ENCODE results near the gene LRTM2. TPM values are rescaled to one million over a fixed set of nuclear protein-coding genes. Genes with fewer than 3 reads are reported as not detected.

LRTM2 gene
- total RNA-seq, 1 experiment from 2014 or later: not detected

DNA sequence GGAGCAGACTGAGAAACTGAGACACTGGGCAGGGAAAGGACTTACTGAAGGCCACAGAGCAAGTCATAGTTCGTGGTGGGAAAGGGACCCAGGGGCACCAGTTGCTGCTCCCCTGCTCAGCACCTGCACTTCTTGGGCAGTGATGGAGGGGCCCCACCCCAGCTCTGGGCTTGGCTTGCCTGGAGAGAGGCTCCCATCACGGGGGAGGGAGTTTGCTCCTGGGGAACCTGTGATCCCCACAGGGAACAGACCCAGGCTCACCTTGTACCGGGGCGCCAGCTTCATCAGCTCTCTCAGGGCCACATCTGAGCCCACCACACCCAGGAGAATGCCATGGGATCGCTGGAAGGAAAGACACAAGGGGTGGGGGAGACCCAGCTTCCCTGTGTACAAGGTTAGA is 58.3 kb downstream of the LRTM2 start:
- TF ChIP-seq, protein P1, sequence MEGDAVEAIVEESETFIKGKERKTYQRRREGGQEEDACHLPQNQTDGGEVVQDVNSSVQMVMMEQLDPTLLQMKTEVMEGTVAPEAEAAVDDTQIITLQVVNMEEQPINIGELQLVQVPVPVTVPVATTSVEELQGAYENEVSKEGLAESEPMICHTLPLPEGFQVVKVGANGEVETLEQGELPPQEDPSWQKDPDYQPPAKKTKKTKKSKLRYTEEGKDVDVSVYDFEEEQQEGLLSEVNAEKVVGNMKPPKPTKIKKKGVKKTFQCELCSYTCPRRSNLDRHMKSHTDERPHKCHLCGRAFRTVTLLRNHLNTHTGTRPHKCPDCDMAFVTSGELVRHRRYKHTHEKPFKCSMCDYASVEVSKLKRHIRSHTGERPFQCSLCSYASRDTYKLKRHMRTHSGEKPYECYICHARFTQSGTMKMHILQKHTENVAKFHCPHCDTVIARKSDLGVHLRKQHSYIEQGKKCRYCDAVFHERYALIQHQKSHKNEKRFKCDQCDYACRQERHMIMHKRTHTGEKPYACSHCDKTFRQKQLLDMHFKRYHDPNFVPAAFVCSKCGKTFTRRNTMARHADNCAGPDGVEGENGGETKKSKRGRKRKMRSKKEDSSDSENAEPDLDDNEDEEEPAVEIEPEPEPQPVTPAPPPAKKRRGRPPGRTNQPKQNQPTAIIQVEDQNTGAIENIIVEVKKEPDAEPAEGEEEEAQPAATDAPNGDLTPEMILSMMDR (IDR thresholded peaks at IDR 0.05; ENCODE audit: insufficient read depth in 1 of 2, low read depth in 1 of 2, low read length in 1 of 2, severe bottlenecking in 1 of 2, unreplicated experiment in 1 of 2): no peak
- Histone ChIP-seq H3K36me3 (ENCODE audit: control insufficient read depth, insufficient read depth, low read length) (no peaks in the 10 kb centered on the region), H3K9me3 (no peaks in the 10 kb centered on the region), H3K4me3 (ENCODE audit: low read depth, low read length) (no peak overlapping the region), H3K27me3 (replicated peaks; ENCODE audit: control insufficient read depth, insufficient read depth, low read length) (no peaks in the 10 kb centered on the region), H3K4me1 (no peaks in the 10 kb centered on the region)
- intact Hi-C loops (cut with micrococcal nuclease; ENCODE audit: unreplicated experiment): no loop called here
- POLR2A ChIA-PET: no interaction called here
- Mint-ChIP-seq H3K27me3 (ENCODE audit: insufficient read depth, unreplicated experiment) (peaks cover 12% of the 10 kb centered on the region), H3K9me3 (ENCODE audit: unreplicated experiment) (no peaks in the 10 kb centered on the region), H3K4me1 (ENCODE audit: low read depth, unreplicated experiment) (no peaks in the 10 kb centered on the region), H3K4me3 (ENCODE audit: unreplicated experiment) (no peak overlapping the region), H3K36me3 (ENCODE audit: insufficient read depth, unreplicated experiment) (no peaks in the 10 kb centered on the region), H3K27ac (ENCODE audit: unreplicated experiment) (no peak overlapping the region)
- CTCF ChIA-PET: no interaction called here
- peak in 1 of 2 experiments; percentile 24 for DNase-seq
- no TSS peak for BruUV-seq (replicated peaks)

DNA sequence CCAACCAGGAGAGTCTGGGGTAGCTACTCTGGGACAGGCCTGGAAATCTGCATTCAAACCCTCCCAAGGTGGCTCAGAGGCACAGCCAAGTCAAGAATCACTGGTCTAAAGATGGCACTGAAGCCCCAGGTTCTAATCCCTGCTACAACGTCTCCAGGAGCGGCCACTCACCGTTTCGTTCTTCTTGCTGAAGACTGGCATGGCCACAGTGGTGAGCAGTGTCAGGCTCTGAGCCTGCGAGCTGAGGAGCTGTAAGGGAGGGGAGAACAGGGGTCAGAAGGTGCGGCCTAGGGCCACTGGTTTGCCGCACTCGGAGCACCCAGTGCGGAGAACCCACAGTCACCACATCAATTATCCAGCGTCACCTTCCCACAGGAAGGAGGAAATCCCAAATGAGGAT is 59.3 kb downstream of the LRTM2 start:
- Mint-ChIP-seq H3K27ac (ENCODE audit: unreplicated experiment) (no peak overlapping the region), H3K9me3 (ENCODE audit: unreplicated experiment) (no peaks in the 10 kb centered on the region), H3K4me3 (ENCODE audit: unreplicated experiment) (no peak overlapping the region), H3K4me1 (ENCODE audit: low read depth, unreplicated experiment) (no peaks in the 10 kb centered on the region), H3K27me3 (ENCODE audit: insufficient read depth, unreplicated experiment) (peaks cover 12% of the 10 kb centered on the region), H3K36me3 (ENCODE audit: insufficient read depth, unreplicated experiment) (no peaks in the 10 kb centered on the region)
- POLR2A ChIA-PET: no interaction called here
- DNase-seq: peak in 1 of 2 experiments; percentile 37
- Histone ChIP-seq H3K9me3 (no peaks in the 10 kb centered on the region), H3K27me3 (replicated peaks; ENCODE audit: control insufficient read depth, insufficient read depth, low read length) (no peaks in the 10 kb centered on the region), H3K36me3 (ENCODE audit: control insufficient read depth, insufficient read depth, low read length) (no peaks in the 10 kb centered on the region), H3K4me3 (ENCODE audit: low read depth, low read length) (no peak overlapping the region), H3K4me1 (no peaks in the 10 kb centered on the region)
- TF ChIP-seq, protein P1 (IDR thresholded peaks at IDR 0.05; ENCODE audit: insufficient read depth in 1 of 2, low read depth in 1 of 2, low read length in 1 of 2, severe bottlenecking in 1 of 2, unreplicated experiment in 1 of 2): no peak
- no TSS peak for BruUV-seq (replicated peaks)
- CTCF ChIA-PET: no interaction called here
- intact Hi-C loops (cut with micrococcal nuclease; ENCODE audit: unreplicated experiment): no loop called here

DNA sequence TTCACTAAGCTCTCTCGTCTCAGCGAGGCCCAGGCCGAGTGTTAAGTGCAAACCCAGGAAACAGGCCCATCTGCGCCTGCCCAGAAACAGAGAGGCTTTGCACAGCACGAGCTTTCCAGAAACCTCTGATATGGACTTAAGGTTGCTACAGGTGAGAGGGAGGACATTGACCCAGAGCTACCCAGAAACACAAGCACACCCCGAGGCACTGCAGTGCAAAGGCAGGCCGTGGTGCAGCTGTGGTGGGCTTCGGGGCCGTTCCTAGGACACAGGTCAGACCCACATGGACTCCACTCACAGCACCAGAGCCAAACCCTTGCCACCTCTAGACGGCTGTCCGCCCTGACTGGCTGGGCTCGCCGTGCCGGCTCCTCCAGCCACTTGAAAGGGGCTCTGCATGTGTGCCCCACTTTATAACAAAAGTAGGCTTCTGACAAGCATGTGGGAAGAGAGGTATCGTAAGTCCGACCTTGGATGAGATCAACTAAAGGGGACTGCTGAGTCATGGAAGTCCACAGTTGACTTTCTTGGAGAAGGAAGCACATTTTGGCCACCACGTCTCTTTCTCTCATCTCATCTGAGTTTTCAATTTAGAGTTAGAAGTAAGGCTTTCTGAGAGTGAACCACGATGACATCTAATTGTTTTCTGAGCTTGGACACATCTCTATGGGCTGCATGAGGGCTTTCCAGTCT is 59.9 kb downstream of the LRTM2 start:
- Histone ChIP-seq H3K27me3 (replicated peaks; ENCODE audit: control insufficient read depth, insufficient read depth, low read length) (no peaks in the 10 kb centered on the region), H3K4me1 (no peaks in the 10 kb centered on the region; the same call in 1 of the 2 replicates), H3K4me3 (ENCODE audit: low read depth, low read length) (no peak overlapping the region), H3K36me3 (ENCODE audit: control insufficient read depth, insufficient read depth, low read length) (no peaks in the 10 kb centered on the region), H3K9me3 (no peaks in the 10 kb centered on the region)
- peak in 1 of 2 experiments; percentile 19 for DNase-seq
- TF ChIP-seq, protein P1 (IDR thresholded peaks at IDR 0.05; ENCODE audit: insufficient read depth in 1 of 2, low read depth in 1 of 2, low read length in 1 of 2, severe bottlenecking in 1 of 2, unreplicated experiment in 1 of 2): no peak
- BruUV-seq (replicated peaks): no TSS peak
- H3K27me3 Mint-ChIP-seq (ENCODE audit: insufficient read depth, unreplicated experiment): peaks cover 8% of the 10 kb centered on the region
- H3K4me1 Mint-ChIP-seq (ENCODE audit: low read depth, unreplicated experiment): no peaks in the 10 kb centered on the region
- no peaks in the 10 kb centered on the region for H3K36me3 Mint-ChIP-seq (ENCODE audit: insufficient read depth, unreplicated experiment)
- no peak overlapping the region for H3K4me3 Mint-ChIP-seq (ENCODE audit: unreplicated experiment)
- H3K27ac Mint-ChIP-seq (ENCODE audit: unreplicated experiment): no peak overlapping the region
- intact Hi-C loops (cut with micrococcal nuclease; ENCODE audit: unreplicated experiment): no loop called here
- CTCF ChIA-PET: no interaction called here
- H3K9me3 Mint-ChIP-seq (ENCODE audit: unreplicated experiment): no peaks in the 10 kb centered on the region
- POLR2A ChIA-PET: no interaction called here
